NCI-H187 treated with DMSO at 0.1 percent for 48 hours (cell line): ENCODE measurements around the gene RNF126.
A peak's percentile ranks its signal among the peaks of the same experiment; 100 is the strongest.
"Not testable (repeated sequence)": the region's sequence is repeated elsewhere in the genome, so short reads cannot be mapped to it uniquely, and the experiment has no call there.

ENCODE experiments used
- DNase-seq: peaks from one replicate; lab custom pipeline; 2025; lab: John Stamatoyannopoulos, UW

The RNF126 gene

DNA sequence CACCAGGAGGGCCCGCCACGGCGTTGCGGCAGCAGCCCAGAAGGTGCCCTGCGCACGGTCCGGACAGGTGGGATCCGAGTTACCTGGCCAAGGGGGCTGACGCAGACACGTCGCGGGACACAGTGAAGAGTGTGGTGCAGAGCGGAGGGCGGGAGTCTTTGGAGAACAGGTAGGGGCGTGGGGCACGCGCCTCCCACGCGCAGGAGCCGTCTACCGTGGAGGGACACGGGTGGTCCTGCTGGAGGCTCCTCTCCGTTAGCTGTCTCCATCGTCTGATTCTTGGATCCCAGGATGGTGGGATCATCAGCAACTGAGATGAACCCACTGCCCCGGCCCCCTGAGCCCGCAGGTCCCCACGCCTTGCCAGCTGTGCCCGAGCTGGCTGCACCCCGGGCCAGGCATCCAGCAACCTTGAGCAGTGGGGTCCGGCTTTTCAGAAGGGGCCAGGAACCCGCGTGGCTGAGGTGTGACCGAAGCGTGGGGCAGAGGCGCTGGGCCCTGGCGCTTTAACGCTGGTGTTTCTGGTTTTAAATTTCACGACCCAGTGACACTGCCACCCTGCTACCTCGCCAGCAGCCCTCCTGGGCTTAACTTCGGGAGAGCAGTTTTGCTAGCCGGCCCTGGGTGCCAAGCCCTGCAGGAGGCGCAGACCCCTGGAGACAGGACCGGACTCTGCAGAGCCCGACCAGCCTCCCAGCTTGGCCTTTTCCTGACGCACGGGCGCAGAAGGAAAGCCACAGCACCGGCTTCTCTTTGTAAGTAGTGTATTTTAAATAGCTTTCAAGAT is 16.0 kb downstream of the RNF126 start:
- no peak for DNase-seq

- DNase-seq, result no peak
These were observed 16.9 kb downstream of the RNF126 start for GRCh38 chr19:645912-646778.

DNA sequence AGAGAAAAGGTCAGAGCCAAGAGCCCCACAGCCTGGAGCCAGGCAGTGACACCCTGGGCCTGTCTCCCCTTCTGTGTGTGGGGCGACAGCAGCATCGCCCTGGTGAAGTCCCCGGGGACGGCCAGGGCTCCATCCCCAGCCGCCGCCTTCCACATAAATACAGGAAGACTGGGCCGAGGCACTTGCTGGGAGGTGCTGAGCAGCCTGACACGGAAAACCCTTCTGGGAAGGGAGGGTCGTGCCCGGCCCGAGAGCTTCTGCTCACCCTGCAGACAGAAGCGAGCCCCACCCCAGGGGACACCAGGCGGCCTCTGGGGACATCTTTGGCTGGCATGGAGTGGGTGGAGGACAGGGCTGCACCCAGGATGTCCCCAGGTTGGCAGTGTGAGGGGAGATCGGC is 18.2 kb downstream of the RNF126 start:
- DNase-seq, result no peak

DNA sequence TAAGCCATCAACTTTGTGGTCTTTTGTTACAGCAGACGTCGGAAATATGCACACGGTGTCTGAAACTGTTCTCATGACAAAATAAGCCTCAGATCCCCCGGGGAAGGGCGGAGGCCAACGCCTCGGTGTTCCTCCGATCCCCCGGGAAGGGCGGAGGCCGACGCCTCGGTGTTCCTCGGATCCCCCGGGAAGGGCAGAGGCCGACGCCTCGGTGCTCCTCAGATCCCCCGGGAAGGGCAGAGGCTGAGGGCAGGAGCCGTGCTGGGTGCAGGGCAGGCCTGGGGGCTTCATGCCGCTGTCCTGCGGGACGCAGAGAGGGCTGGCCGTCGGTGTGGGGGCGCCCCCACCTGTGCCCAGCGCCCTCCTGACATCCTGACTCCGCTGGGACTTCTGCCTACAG is 18.7 kb downstream of the RNF126 start:
- DNase-seq, result no peak

GRCh38 chr19:643736-644135 is 19.3 kb downstream of the RNF126 start:
- DNase-seq, result no peak

DNA sequence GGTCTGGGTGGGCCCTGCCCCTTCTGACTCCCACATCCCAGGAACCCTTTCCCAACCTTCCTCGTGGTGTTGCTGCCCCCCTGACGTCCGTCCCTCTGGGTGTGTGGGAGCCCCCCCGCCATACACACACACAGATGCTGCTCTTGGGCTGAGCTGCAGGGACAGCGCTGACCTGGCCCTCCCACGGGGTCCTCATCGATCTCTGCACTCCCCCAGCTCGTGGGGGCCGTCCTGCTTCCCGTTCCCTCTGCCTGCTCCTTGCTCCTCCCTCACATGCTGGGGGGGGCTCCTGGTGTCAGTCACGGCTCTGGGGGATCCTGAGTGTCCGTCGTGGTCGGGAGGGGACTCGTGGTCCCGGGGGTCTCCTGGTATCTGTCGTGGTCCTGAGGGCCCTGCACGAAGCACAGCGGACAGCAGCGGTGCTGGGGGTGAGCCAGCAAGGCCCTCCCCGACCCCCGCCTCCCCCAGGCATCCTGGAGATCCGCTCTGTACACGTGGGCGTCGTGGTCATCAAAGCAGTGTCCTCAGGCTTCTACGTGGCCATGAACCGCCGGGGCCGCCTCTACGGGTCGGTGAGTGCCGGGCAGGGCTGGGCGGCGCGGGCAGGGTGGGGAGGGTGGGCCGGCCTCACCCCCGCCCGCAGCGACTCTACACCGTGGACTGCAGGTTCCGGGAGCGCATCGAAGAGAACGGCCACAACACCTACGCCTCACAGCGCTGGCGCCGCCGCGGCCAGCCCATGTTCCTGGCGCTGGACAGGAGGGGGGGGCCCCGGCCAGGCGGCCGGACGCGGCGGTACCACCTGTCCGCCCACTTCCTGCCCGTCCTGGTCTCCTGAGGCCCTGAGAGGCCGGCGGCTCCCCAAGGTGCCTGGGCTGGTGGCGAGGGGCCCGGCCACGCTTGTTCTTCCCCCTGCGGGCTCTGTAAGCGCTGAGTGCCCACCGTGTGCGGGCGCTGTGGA is 20.0 kb downstream of the RNF126 start:
- DNase-seq, result no peak

- no peak for DNase-seq
These were observed 21.3 kb downstream of the RNF126 start for GRCh38 chr19:641702-642101.

DNA sequence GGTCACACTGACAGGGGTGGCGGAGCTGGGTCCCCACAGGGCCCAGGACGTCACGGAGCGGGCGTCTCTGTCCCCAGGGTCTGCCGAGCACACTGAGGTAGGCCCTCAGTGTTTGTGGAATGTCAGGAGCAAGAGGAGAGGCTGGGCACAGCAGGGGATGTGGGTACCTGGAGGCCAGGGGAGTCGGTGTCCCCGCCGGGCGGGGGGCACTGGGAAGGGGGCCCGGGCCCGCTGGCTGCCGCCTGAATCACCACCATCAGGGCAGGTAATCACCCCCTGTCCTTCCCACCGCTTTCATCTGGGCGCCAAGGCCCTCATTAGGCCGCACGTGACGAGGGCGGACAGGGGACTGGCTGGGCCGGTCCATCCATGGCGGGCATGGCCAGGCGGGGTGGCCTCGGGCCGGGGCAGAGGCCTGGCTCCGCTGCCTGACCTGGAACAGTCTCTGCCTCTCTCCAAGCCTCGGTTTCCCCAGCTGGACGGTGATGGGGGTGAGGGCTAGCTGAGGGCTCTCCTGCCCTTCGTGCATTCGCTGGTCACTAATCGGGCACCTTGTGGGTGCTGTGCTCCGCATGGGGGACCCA is 22.3 kb downstream of the RNF126 start:
- no peak for DNase-seq

- no peak for DNase-seq
These were observed 22.9 kb downstream of the RNF126 start for GRCh38 chr19:640161-640558.

GRCh38 chr19:639253-640160 is 23.5 kb downstream of the RNF126 start, which contains the start of gene FGF22:
TSS of gene FGF22 (plus strand) at chr19:639879. CDS start at chr19:639926, 47 bp downstream.
- DNase-seq, result no peak

DNA sequence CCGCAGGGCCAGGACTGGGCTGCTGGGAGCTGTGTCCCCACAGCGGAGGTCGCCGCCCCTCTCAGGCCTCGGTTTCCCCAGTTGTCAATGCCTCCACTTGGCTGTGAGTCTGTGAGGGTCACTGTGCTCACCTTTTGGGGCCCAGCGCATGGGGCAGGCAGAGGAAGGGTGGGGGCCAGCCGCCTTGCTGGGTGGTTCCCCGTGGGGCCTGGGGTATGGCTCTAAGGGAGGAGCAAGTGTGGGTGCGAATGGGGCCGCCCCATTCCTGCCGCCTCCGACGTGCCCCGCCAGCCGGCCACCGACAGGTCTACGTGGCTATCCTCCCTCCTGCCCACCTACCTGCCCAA is 24.1 kb downstream of the RNF126 start:
- DNase-seq, result no peak

DNA sequence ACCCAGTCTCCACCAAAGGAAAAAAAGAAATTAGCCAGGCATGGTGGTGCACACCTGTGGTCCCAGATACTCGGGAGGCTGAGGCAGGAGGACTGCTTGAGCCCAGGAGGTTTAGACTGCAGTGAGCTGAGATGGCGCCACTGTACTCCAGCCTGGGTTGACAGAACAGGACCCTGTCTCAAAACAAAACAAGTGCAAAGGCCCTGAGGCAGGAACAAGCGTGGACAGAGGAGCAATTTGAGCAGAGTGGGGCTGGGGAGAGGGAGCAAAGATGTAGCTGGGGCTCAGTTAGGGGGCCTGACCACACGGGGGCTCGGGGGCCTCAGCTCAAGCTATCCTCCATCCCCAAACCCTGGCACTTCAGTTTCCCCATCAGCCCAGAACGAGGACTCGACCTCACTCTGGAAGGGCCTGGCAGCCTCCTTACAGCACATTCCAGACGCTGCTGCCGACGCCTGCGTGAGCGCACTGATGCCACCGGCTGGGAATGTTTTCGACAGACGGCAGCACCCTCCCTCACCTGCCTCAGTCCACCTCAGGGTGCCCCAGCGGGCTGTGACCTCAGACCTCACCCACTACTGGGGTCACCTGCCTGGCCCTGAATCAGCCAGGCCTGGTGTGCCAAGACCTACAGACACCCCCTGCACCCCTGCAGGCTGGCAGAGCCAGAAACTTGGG is 27.9 kb downstream of the RNF126 start:
- DNase-seq, result no peak

DNA sequence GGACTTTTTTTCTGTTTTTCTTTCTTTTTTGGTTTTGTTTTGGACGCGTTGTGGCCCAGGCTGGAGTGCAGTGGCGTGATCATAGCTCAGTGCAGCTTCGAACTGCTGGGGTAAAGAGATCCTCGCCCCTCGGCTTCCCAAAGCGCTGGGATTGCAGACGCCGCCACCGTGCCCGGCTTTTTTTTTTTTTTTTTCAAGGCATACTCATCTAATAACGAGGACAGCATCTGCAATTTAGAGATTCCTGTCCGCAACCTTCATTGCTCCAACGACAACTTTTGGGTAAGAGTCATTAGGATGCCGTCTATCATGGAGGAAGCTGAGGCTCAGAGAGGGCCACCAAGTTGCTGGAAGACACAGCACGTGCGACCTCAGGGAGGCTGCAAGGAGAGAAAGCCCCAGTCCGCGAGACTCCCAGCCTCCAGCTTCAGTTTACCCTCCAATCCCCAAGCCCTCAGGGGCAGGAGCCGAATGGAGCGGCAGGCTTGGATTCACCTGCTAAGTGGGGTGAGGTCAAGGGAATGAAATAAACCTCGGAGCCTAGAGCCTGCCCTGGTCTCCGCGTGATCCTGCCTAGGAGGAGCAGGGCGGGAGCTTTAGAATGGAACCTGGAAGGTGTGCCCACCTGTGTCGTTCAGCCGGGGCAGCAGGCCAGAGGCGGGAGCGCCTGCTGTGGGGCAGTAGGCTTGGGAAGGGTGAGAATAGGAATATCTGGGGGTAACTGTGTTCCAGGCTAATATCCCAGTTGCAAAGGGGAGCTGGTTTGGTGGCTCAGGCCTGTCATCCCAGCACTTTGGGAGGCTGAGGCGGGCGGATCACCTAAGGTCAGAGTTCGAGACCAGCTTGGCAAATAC is 29.0 kb downstream of the RNF126 start:
- no peak for DNase-seq

- DNase-seq, result peak; percentile 86
These were observed 29.8 kb downstream of the RNF126 start, which contains the start of gene POLRMT for GRCh38 chr19:633068-633785. TSS of gene POLRMT (minus strand) at chr19:633537. CDS start at chr19:633512, 25 bp downstream.

DNA sequence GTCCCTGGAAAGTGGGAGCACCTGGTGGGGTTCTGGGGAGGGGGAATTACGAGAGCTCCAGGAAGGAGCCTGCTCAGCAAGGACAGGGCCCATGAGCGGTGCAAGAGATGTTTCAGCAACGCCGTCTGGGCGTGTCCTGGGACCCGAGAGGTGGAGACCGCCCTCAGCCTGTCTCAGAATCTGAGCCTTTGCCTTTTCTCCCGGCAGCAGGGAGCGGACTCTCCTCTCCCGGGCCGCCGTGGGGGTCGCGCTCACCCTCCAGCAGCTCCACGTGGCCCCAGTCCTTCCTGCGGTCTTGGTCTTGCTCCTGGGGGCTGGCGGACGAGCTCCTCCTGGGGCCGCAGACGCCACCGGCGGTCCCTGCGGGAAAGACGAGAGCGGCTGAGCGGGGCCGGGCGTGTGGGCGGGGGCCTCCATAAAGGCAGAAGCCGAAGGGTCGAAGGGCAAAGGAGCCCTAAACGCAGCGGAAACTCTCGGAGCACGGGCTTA is 30.4 kb downstream of the RNF126 start:
- DNase-seq, result no peak

DNA sequence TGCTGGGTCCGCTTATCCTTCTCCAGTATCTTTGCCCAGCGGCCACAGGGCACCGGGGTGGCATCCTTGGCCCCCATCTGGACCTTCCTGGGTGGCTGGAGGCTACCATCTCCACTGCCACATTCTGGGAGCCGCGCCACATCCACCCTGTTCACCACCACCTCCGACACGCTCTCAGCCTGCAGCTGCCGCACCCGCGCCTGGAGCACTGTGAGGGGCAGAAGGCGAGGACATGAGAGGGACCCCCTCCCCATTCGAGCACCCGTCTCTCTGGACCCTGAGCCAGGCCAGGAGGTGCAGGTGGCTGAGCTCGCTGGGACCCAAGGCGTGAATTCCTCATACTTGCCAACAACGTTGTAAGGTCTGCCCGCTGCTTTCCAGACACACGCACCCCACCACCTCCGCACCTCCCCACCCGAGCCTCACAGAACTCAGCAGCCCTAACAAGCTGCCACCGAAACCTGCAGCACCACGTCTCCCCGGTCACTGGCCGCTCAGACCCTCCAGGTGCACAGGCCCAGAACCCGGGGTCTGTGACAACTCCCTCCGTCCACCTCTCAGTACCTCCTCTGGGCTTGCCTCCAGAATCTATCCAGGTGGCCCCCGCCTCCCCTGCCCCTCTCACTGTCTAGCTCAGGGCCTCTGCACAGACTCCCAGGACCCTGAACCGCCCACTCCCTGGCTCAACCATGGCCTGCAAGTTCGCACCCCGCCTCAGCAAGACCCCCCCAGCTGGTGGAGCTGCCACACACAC is 32.9 kb downstream of the RNF126 start:
- no peak for DNase-seq

DNA sequence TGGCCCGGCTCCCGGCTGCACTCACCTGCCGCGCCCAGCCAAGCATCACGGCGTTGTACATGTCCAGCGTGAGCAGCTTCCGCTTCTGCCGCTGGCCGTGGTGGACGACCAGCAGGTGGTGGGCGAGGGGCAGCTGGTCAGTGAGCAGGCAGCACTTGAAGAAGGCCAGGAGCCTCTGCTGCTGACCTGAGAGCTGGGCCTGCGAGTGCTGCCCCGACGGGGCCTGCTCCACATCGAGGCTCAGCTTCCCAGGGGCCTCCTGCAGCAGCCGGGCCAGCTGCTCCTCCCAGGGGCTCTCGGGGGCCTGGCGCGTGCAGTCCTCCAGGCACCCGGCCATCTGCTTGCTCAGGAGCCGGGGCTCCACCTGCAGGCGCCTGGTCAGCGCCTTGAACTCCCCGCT is 33.5 kb downstream of the RNF126 start:
- DNase-seq, result not testable (repeated sequence)
